NCI-H510A treated with DMSO at 0.1 percent for 48 hours (cell line): ENCODE measurements around the gene TP73.

Experiments
- DNase-seq: peaks from one replicate; lab custom pipeline; 2025; lab: John Stamatoyannopoulos, UW

Gene TP73

GRCh38 chr1:3779912-3780416 is 127.6 kb downstream of the TP73 start:
- DNase-seq, result no peak

- no peak for DNase-seq
Measured at GRCh38 chr1:3780901-3781300, 128.6 kb downstream of the TP73 start.

DNA sequence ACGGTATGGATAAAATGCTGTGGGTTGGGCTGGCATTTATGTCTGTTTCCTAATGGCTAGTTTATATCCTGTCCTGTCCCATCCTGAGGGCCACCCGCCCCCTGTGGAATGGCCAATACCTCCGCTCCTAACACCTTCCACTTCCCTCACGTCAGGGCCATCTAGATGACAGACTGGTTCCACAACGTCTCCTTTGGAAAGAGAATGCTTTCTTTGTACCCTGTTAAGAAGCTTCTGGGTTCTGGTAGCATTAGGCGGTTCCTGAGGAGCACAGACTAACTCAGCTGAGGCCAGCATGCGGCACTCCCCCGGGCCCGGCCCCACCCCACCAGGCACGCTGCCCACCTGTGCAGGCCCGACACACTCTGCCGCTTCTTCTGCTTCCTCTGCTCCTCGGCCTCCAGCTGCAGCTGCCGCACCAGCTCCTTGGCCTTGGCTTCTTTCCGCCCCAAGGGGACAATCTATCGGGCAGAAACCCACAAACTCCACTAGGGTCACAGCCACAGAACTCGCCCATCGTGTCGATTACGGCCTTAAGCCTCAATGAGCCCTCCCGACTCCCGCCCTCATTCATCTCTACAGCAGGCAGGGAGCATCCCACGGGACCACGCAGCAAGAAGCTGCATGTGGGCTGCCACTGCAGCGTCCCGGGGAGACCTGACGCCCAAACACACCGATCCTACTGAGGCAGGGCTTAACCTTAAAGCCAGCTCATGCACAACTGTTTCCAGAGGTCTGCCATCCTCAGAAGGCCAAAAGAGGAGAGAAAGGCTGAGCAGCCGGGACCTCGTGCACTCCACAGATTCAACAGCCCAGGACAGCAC is 131.5 kb downstream of the TP73 start:
- no peak for DNase-seq

- no peak for DNase-seq
Measured at GRCh38 chr1:3785045-3785444, 132.7 kb downstream of the TP73 start.

- peak; percentile 17 for DNase-seq
Measured at GRCh38 chr1:3785456-3786157, 133.3 kb downstream of the TP73 start.
